HG02970 (cell line): ENCODE results near the gene GAREM1.
"Not testable (repeated sequence)": the region's sequence is repeated elsewhere in the genome, so short reads cannot be mapped to it uniquely, and the experiment has no call there.

Experiments
- ATAC-seq: cut with Tn5 transposase; IDR thresholded peaks from one replicate; pipeline ENCODE4 v1.9.1; 2021; ENCODE audit warnings: mild to moderate bottlenecking, moderate library complexity, moderate number of reproducible peaks; ENCODE audit not compliant: unreplicated experiment, low FRiP score

GAREM1 gene

GRCh38 chr18:32372381-32373061 is 98.2 kb downstream of the GAREM1 start:
- no peak for ATAC-seq

DNA sequence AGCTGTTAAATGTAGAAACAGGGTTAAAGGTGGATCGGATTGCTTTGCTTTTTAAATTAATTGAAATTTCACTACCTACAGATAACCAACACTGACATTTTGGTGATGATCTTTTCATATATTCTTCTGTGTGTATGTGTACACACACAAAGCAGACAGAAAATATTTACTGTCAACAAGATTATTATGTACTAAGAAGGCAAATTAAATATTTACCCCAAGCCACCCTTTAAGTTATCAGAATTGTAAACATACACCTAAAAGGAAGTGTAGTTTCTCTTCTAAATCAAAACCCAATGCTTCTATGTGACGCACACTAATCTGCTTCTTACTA is 98.7 kb downstream of the GAREM1 start:
- no peak for ATAC-seq

DNA sequence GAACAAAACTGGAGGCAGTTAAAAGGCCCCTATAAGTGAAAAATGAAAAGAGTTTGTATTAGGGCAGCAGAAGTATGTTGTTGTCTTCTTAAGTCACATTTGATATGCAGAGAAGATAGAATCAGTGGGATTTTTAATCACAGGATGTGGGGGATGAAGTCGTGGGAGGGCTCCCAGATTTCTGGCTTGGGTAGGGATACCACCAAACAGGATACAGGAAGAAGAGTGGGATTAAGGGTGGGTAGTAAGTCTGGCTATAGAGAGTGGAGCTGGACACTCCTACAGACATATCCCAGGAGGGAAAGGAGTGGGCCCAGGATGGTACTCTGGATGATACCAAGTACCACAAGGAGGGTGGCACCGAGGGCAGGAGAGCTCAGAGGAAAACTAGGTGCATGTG is 99.3 kb downstream of the GAREM1 start:
- ATAC-seq, result no peak

DNA sequence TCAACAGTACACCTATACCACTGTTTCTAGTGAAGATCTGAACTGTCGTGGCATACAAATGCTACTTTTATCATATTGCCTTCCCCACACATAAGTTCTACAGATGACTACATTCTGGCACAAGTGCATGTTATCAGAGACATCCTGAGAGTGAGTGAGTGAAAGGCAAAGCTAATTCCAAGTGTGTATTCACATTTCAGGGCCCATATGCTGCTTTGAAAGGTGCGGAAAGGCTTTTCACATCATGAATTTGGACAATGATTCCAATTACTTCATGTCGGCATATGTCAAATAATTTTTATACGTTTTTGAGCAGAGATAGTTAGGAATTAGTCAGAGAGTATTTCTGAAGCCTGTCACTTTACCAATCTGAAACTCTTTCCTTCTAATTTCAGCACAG is 101.7 kb downstream of the GAREM1 start:
- ATAC-seq, result no peak

DNA sequence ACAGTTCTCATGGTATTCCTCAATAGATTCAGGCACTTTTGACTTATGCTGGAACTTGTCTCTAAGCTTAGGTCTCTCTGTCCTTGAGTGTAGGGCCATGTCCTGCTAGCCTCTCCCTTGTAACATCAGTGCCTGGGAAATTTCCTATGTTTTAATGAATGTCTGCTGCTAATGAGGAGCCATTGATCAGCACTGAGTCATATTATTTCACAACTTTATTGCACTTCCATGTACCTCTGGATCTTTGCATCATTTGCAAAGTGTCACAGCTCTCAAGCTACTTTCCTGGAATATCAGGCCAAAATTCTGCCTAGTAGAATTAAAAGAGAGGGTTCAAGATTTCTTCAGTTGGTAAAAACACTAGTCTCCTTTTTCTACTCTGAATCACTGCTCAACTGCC is 102.5 kb downstream of the GAREM1 start:
- no peak for ATAC-seq

- no peak for ATAC-seq
These were observed 103.8 kb downstream of the GAREM1 start for GRCh38 chr18:32366586-32367538.

- no peak for ATAC-seq
These were observed 108.2 kb downstream of the GAREM1 start for GRCh38 chr18:32362484-32362883.

DNA sequence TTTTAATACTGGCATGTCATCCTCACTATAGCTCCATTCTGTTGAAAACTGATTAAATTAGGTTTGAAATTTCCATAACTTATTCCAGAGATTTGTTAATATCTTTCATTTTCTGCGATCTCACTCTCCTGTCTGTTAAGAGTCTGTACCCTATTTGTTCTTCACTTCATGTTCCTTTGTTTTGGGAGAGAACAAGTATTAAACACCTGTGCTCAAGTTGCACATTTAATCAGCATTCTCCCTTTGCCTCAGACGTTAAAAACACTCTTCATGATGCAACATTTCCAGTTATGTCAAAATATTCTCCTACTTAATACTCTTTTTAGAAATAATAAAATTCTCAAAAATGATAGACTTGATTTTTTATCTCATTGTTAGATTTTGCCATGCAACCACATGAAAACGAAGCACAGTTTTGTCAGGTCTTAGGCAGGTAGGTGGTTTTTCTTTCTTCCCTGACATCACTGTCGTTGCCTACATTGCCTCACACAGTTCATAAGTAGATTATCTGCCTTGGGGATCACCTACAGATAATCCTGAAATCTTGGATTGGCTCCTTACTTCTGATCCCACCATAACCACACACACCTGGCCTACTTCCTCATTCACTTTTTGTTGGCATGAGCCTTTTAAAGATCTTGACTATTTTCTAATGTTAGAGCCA is 109.9 kb downstream of the GAREM1 start:
- no peak for ATAC-seq

- ATAC-seq, result no peak
These were observed 112.2 kb downstream of the GAREM1 start for GRCh38 chr18:32358529-32358928.

DNA sequence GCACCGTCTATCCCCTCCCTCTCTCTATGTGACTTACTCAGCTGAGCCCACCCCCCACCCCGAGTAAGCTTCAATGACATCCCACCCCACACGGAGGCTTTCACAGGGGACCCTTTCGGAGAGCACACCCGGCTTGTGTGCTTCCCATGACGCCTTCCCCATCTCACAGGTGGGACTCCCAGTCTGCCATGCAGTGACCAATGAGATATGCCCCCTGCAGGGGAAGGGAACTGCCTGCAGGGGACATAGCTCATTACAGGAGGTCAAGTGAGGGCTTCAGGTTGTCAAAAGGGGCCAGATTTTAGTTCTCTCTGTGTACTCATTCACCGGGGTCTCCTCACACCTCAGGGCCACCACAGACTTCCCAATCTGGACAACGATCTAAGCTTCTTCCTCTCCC is 112.6 kb downstream of the GAREM1 start:
- ATAC-seq, result no peak

GRCh38 chr18:32355896-32356295 is 114.8 kb downstream of the GAREM1 start:
- no peak for ATAC-seq

- no peak for ATAC-seq
These were observed 116.2 kb downstream of the GAREM1 start for GRCh38 chr18:32354518-32354917.

GRCh38 chr18:32353257-32353656 is 117.4 kb downstream of the GAREM1 start:
- ATAC-seq, result no peak

GRCh38 chr18:32351032-32351431 is 119.7 kb downstream of the GAREM1 start:
- no peak for ATAC-seq

GRCh38 chr18:32349728-32350395 is 120.8 kb downstream of the GAREM1 start:
- no peak for ATAC-seq

DNA sequence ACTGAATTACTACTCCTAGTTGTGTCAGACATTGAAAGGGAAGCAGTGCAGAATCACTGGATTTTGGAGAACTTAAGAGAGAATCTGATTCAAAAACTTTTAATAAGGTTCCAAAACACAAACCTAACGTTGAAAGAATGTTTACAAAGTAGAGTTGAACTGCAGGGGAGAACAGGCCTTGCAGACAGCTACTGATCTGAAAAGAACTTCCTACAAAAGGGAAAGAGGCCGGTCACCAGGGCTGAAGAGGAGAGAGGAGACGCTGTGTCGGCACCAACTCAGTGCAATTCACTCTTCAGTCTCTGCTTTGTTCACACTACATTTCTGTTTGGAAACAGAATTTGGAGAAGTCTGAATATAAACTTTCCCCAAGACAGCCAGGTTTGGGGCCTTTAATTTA is 124.0 kb downstream of the GAREM1 start:
- ATAC-seq, result no peak

- no peak for ATAC-seq
These were observed 127.0 kb downstream of the GAREM1 start for GRCh38 chr18:32343634-32344033.

- ATAC-seq, result not testable (repeated sequence)
These were observed 129.6 kb downstream of the GAREM1 start for GRCh38 chr18:32341112-32341511.

- no peak for ATAC-seq
These were observed 131.6 kb downstream of the GAREM1 start for GRCh38 chr18:32339045-32339444.

DNA sequence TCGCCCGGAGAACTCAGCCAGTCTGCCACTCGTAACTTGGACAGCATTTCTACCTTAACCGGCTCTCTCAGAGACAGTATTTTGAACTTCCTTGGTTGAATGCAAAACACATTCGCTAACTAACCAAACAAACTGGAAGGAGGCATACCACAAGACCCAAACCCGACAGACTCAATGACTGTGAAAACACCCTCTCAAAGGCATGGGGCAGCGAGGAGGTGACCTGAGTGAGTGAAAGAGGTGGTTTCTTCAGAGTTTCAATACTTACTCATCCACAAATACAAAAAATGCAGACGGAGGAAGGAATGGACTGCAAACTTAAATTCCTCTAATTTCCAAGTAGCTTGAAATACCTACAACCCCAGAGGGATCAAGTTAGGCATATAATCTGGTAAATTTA is 132.9 kb downstream of the GAREM1 start:
- ATAC-seq, result no peak

- no peak for ATAC-seq
These were observed 133.3 kb downstream of the GAREM1 start for GRCh38 chr18:32337347-32337746.
